GM13976 (cell line): ENCODE measurements around the gene ALG3.
"Not testable (repeated sequence)": the region's sequence is repeated elsewhere in the genome, so short reads cannot be mapped to it uniquely, and the experiment has no call there.

Experiments
- DNase-seq: peaks from one replicate; pipeline ENCODE4 v3.0.0; 2012; ENCODE audit warnings: low spot score
- in situ Hi-C: fragments of 300-500 bp; cut with MboI; formaldehyde crosslinking; loops from one replicate; pipeline ENCODE4 v1.12.0; 2022; ENCODE audit warnings: low sequenced_read_pairs, mixed read lengths, inconsistent platforms; ENCODE audit not compliant: unreplicated experiment
- TF ChIP-seq, protein P1 (sequence below): IDR thresholded peaks from 2 replicates; pipeline ENCODE4 v1.5.1; 2012; ENCODE audit warnings: borderline replicate concordance, mild to moderate bottlenecking; ENCODE audit not compliant: insufficient read depth; ENCODE audit errors: extremely low read depth, missing control alignments, control extremely low read depth

The ALG3 gene

DNA sequence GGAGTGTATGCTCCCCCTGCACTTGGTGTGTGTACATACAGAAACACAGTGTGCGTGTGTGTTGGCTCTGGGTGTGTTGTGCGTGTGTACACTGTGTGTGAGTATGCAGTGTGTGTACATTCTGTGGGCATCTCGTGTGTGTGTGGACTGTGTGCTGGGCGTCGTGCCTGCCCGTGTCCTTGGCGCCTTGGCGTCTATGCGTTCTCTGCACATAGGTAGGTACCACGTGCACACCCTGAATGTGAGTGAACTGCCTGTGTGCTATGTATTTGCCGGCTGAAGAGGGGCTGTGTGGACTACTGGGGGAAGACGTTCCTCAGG, 26.6 kb upstream of the ALG3 start:
- in situ Hi-C loops: no loop called here
- DNase-seq: no peak
- TF ChIP-seq, protein P1, sequence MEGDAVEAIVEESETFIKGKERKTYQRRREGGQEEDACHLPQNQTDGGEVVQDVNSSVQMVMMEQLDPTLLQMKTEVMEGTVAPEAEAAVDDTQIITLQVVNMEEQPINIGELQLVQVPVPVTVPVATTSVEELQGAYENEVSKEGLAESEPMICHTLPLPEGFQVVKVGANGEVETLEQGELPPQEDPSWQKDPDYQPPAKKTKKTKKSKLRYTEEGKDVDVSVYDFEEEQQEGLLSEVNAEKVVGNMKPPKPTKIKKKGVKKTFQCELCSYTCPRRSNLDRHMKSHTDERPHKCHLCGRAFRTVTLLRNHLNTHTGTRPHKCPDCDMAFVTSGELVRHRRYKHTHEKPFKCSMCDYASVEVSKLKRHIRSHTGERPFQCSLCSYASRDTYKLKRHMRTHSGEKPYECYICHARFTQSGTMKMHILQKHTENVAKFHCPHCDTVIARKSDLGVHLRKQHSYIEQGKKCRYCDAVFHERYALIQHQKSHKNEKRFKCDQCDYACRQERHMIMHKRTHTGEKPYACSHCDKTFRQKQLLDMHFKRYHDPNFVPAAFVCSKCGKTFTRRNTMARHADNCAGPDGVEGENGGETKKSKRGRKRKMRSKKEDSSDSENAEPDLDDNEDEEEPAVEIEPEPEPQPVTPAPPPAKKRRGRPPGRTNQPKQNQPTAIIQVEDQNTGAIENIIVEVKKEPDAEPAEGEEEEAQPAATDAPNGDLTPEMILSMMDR: no peak

DNA sequence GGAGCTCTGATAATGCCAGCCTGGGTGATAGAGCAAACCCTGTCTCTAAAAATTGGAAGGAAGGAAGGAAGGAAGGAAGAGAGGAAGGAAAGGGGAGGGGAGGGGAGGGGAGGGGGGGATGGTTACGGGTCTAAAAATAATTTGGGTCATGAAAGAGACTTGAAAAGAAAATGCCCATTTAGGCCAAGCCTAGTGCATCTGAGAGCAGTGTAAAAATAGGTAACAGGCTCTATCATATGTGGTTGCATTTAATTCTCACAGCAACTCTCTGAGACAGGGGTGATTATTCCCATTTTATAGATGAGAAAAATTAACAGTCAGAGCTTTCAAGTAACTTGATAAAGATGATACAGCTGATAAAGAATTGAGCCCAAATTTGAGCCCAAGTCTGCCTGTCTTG, 23.5 kb upstream of the ALG3 start:
- DNase-seq: no peak
- TF ChIP-seq, protein P1: no peak
- in situ Hi-C loops: no loop called here

DNA sequence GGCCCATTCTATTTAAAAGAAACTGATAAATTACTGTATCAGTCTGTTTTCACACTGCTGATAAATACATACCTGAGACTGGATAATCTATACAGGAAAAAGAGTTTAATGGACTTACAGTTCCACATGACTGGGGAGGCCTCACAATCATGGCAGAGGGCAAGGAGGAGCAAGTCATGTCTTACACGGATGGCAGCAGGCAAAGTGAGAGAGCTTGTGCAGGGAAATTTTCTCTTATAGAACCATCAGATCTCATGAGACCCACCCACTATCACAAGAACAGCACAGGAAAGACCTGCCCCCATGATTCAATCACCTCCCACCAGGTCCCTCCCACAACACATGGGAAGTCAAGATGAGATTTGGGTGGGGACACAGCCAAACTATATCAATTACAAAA, 18.5 kb upstream of the ALG3 start:
- DNase-seq, in situ Hi-C loops: not testable (repeated sequence)

DNA sequence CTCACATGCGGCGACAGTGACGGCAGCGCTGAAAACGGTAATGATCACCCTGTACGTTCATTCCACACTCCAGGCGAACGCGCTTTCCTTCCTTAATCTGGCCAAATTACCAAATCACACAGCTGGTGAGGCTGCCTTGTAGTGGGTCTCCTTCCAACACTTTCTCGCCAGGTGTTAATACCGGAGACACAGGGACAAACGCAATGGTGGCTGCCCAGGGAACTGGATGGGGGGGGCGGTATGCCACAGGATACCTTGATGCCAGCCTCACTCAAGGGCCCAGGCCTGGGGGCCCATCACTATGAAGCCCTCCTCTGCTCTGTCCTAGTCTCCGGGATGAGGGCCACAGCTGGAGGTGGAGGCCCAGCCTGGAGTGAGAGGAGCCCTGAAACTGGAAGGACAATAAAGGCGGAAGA, 14.0 kb upstream of the ALG3 start:
- in situ Hi-C loops: no loop called here
- DNase-seq: no peak
- TF ChIP-seq, protein P1: no peak

DNA sequence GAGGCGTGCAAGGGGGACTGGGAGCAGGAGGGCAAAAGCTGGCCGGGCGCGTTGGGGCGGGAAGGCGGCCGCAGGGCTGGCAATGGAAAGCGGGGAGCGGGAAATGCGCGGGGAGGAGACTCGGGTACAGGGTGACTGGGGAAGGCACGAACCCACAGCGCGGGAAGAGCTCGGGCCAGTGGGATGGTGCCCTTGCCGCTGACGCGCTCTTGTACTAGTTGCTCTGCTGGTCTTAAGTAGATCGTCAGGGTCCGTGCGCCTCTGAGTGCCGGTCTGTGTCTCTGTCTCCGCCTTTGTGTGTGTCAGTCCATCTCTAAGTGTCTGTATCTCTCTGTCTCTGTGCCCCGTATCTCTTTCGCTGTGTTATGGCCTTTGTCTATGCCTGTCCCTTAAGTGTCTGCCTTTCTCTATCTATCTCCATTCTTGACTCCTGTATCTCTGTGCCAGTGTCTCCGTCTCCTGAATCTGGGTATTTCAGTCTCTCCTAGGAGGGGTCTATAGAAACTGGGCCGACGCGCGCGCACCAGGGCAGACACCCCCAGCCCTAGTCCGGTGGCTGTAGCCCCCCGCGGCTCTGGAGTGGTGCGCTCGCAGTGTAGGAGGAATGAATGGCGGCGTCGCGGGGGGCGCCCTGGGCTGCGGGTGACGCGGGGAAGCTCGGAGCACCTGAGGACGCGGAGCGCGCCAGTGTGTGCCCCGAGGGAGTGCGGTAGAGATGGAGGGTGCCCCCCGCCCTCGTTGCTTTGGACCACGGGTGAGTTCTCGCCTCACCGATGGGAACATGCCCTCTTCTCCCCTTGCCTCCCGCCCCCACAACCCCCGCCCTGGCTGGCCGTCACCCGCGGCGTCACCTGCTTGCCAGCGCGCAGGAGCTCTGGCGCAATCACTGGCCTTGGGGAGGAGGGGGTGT, 13.3 kb upstream of the ALG3 start:
- peak; percentile 58 for DNase-seq
- in situ Hi-C loops: no loop called here
- TF ChIP-seq, protein P1: no peak

DNA sequence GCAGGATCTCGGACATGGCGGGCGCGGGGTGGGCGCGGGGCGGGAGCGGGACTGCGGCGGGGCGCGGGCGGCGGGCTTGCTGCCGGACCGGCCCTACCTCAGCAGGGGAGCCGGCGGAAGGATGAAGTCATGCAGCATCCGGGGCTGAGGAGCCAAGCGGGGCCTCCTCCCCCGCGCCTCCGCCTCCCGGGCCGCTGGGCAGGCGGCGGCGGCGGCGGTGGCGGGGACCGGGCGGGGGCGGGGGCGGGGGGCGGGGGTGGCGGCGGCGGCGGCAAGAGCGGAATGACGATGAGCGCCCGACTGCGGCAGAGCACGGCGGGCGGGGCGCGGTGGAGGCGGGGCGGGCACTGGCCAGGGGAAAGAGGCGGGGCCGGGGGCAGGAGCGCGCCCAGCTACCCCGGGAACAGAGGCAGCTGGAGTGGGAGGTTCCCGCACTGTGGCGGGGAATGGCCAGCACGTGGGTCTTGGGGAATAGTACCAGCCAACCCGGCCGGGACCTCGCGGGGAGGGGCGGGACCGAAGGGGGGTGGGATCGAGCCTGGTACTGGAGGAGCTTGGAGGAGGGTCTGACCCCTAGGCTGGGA, 12.6 kb upstream of the ALG3 start, which contains the start of gene CAMK2N2:
CAMK2N2 (minus strand) TSS at position 284 of the 584 bp plus-strand sequence; CDS start at position 16, 268 bp downstream.
- TF ChIP-seq, protein P1: no peak
- DNase-seq: peak; percentile 86
- in situ Hi-C loops: no loop called here

DNA sequence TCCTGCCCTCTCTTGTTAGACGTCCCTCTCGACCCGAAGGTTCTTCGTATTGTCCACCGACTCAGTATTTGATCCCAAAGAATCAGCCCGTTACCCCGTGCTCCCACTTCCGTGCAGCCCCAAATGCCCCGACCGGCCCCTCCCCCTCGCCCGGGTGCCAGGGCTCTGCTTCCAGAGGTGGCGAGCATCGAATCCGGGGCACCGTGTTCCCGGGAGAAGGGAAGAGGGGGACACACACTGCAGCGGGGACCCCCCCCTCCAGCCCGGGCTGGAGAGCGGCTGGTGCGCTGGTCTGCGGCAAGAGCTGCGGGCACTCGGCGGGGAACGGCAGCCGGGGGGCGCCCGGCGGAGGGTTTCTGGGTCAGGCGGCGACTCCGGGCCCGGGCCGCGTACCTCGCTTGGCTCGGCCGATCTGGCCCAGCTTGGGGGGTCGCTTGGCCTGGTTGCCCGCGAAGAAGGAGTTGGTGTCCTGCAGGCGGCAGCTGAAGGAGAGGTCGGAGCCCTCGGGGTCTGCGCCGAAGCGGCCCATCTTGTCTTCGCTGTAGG, 12.0 kb upstream of the ALG3 start:
- in situ Hi-C loops: no loop called here
- DNase-seq: no peak
- TF ChIP-seq, protein P1: no peak
